H1 (cell line): ENCODE results near the gene CCR3. TPM values are rescaled to one million over a fixed set of nuclear protein-coding genes. Genes with fewer than 3 reads are reported as not detected.

Experiments used
- CTCF ChIA-PET: fragments of 300-600 bp; sonication (Branson Sonifier 250); formaldehyde crosslinking; loops from one replicate; lab custom pipeline; 2021; ENCODE audit not compliant: partially characterized antibody; lab: Charles Lee
- POLR2A ChIA-PET: fragments of 300-600 bp; sonication (Branson Sonifier 250); formaldehyde crosslinking; loops from one replicate; lab custom pipeline; 2021; ENCODE audit warnings: inconsistent platforms; ENCODE audit not compliant: partially characterized antibody; lab: Charles Lee
- DNase-seq, 2 experiments: peaks; one replicate each; pipeline versions ENCODE4 v3.0.0 to v3.0.0-alpha.2; 2010 to 2022; ENCODE audit warnings: low spot score in 2 of 2, low read depth in 1 of 2, mixed read lengths in 1 of 2
- FAIRE-seq: peaks from 2 replicates; lab custom pipeline; 2011; peaks lifted over from hg19 to GRCh38; lab: Jason Lieb, UNC
- H2AFZ ChIP-seq: 2 replicates; pipeline ENCODE4 v1.8.1; 2012; ENCODE audit warnings: low read length, inconsistent platforms
- H2AK5ac ChIP-seq: 2 replicates; pipeline ENCODE4 v1.6.1; 2013; ENCODE audit warnings: low read depth, low read length
- H2BK120ac ChIP-seq: replicated peaks from 2 replicates; pipeline ENCODE3; 2013; ENCODE audit warnings: low read depth, low read length, inconsistent platforms
- H2BK12ac ChIP-seq: 2 replicates; pipeline ENCODE4 v1.6.1; 2013; ENCODE audit warnings: low read depth, low read length
- H2BK15ac ChIP-seq: 2 replicates; pipeline ENCODE4 v1.6.1; 2013; ENCODE audit warnings: low read length
- H2BK20ac ChIP-seq: 2 replicates; pipeline ENCODE4 v1.6.1; 2013; ENCODE audit warnings: low read length
- H2BK5ac ChIP-seq: 2 replicates; pipeline ENCODE4 v1.6.1; 2013; ENCODE audit warnings: low read depth, low read length
- H3K14ac ChIP-seq: 2 replicates; pipeline ENCODE4 v1.6.1; 2013; ENCODE audit warnings: inconsistent platforms; ENCODE audit not compliant: insufficient read length
- H3K18ac ChIP-seq: 2 replicates; pipeline ENCODE4 v1.6.1; 2013; ENCODE audit warnings: low read length; ENCODE audit errors: extremely low read depth
- H3K23ac ChIP-seq: 2 replicates; pipeline ENCODE4 v1.6.1; 2013; ENCODE audit warnings: inconsistent platforms; ENCODE audit not compliant: insufficient read length
- H3K23me2 ChIP-seq: 2 replicates; pipeline ENCODE4 v1.6.1; 2013; ENCODE audit warnings: low read depth, low read length
- H3K27ac ChIP-seq: 2 replicates; pipeline ENCODE4 v1.6.1; 2011; ENCODE audit warnings: low read depth, low read length, inconsistent platforms
- H3K27me3 ChIP-seq, 4 experiments: replicated peaks in 1 of 4; 1 replicate in 1 of 4; 2 replicates in 3 of 4; pipeline versions ENCODE4 v1.6.1 to v1.8.1; 2011 to 2013; ENCODE audit warnings: low read length in 3 of 4, mild to moderate bottlenecking in 3 of 4, inconsistent platforms in 2 of 4, mixed read lengths in 2 of 4, moderate library complexity in 1 of 4; ENCODE audit not compliant: control insufficient read depth in 3 of 4, insufficient read depth in 3 of 4; ENCODE audit errors: extremely low read depth in 1 of 4
- H3K36me3 ChIP-seq, 4 experiments: 2 replicates each; pipeline versions ENCODE4 v1.6.1 to v1.8.1; 2011 to 2013; ENCODE audit warnings: mild to moderate bottlenecking in 4 of 4, low read length in 3 of 4, moderate library complexity in 2 of 4, control low read depth in 1 of 4, inconsistent platforms in 1 of 4; ENCODE audit not compliant: insufficient read depth in 4 of 4, control insufficient read depth in 2 of 4
- H3K4ac ChIP-seq: replicated peaks from 2 replicates; pipeline ENCODE3; 2013; ENCODE audit warnings: low read length, low read depth, mixed read lengths, inconsistent platforms; ENCODE audit not compliant: insufficient read length
- H3K4me1 ChIP-seq, 4 experiments: replicated peaks in 1 of 4; 1 replicate in 1 of 4; 2 replicates in 3 of 4; pipeline versions ENCODE4 v1.6.1 to v1.8.1; 2011 to 2013; ENCODE audit warnings: low read length in 3 of 4, inconsistent platforms in 2 of 4, mixed read lengths in 1 of 4; ENCODE audit not compliant: insufficient read depth in 4 of 4, control insufficient read depth in 3 of 4
- H3K4me2 ChIP-seq, 2 experiments: 2 replicates each; pipeline versions ENCODE4 v1.6.1 to v1.8.1; 2011 to 2013; ENCODE audit warnings: low read depth in 2 of 2, low read length in 2 of 2, control low read depth in 1 of 2, inconsistent platforms in 1 of 2, mild to moderate bottlenecking in 1 of 2; ENCODE audit not compliant: insufficient read depth in 1 of 2
- H3K4me3 ChIP-seq, 4 experiments: fragments of 200-600, 300-600 bp in 1 of 4; sonication (generic), shearing (Covaris generic), sonication (Bioruptor Twin) in 1 of 4; 2 replicates each; pipeline versions ENCODE4 v1.5.1 to v1.8.1; 2011 to 2016; ENCODE audit warnings: low read length in 4 of 4, low read depth in 3 of 4, control low read depth in 2 of 4, inconsistent platforms in 2 of 4, mild to moderate bottlenecking in 2 of 4, mixed read lengths in 1 of 4, moderate library complexity in 1 of 4; ENCODE audit not compliant: insufficient read depth in 2 of 4; ENCODE audit errors: extremely low read depth in 1 of 4
- H3K56ac ChIP-seq: replicated peaks from 2 replicates; pipeline ENCODE3; 2013; ENCODE audit warnings: low read depth, mild to moderate bottlenecking, mixed read lengths, low read length, inconsistent platforms; ENCODE audit not compliant: insufficient read length
- H3K79me1 ChIP-seq: 2 replicates; pipeline ENCODE4 v1.6.1; 2013; ENCODE audit warnings: low read depth, low read length, control low read depth
- H3K79me2 ChIP-seq, 2 experiments: 2 replicates each; pipeline versions ENCODE4 v1.6.1 to v1.8.1; 2012 to 2013; ENCODE audit warnings: low read length in 2 of 2, mild to moderate bottlenecking in 2 of 2, inconsistent platforms in 1 of 2; ENCODE audit not compliant: insufficient read depth in 2 of 2, control insufficient read depth in 1 of 2
- H3K9ac ChIP-seq, 4 experiments: replicated peaks in 1 of 4; 1 replicate in 1 of 4; 2 replicates in 3 of 4; pipeline versions ENCODE4 v1.6.1 to v1.8.1; 2011 to 2013; ENCODE audit warnings: low read depth in 3 of 4, low read length in 3 of 4, control low read depth in 2 of 4, mild to moderate bottlenecking in 2 of 4, moderate library complexity in 2 of 4, inconsistent platforms in 1 of 4; ENCODE audit errors: extremely low read depth in 1 of 4
- H3K9me3 ChIP-seq, 2 experiments: 2 replicates each; pipeline versions ENCODE4 v1.6.1 to v1.8.1; 2012 to 2013; ENCODE audit warnings: mild to moderate bottlenecking in 2 of 2, moderate library complexity in 2 of 2, control low read depth in 1 of 2, inconsistent platforms in 1 of 2, low read depth in 1 of 2, low read length in 1 of 2, mixed read lengths in 1 of 2; ENCODE audit not compliant: insufficient read depth in 2 of 2
- H4K20me1 ChIP-seq, 2 experiments: replicated peaks in 1 of 2; 2 replicates each; pipeline versions ENCODE3 to v1.8.1; 2011 to 2013; ENCODE audit warnings: inconsistent platforms in 2 of 2, low read length in 2 of 2, mild to moderate bottlenecking in 1 of 2; ENCODE audit not compliant: insufficient read depth in 2 of 2, control insufficient read depth in 1 of 2
- H4K5ac ChIP-seq: 2 replicates; pipeline ENCODE4 v1.6.1; 2013; ENCODE audit warnings: low read length, low read depth, mixed read lengths, inconsistent platforms; ENCODE audit not compliant: insufficient read length
- H4K8ac ChIP-seq: 2 replicates; pipeline ENCODE4 v1.8.0; 2013; ENCODE audit warnings: mild to moderate bottlenecking, moderate library complexity, low read length, inconsistent platforms; ENCODE audit not compliant: insufficient read depth; ENCODE audit errors: extremely low read depth
- H4K91ac ChIP-seq: replicated peaks from 2 replicates; pipeline ENCODE3; 2013; ENCODE audit warnings: low read length, mixed read lengths, inconsistent platforms; ENCODE audit not compliant: insufficient read length
- BACH1 ChIP-seq: IDR thresholded peaks from 2 replicates; pipeline ENCODE4 v1.6.1; 2012; ENCODE audit warnings: low read length, improper control_type of control experiment
- BRCA1 ChIP-seq: IDR thresholded peaks from 2 replicates; pipeline ENCODE4 v1.6.1; 2012; ENCODE audit warnings: low read depth, low read length, improper control_type of control experiment
- CHD2 ChIP-seq: IDR thresholded peaks from 2 replicates; pipeline ENCODE4 v1.6.1; 2012; ENCODE audit warnings: low read length, improper control_type of control experiment
- GTF2F1 ChIP-seq: IDR thresholded peaks from 2 replicates; pipeline ENCODE4 v1.6.1; 2012; ENCODE audit warnings: low read depth, low read length, improper control_type of control experiment, borderline replicate concordance
- MAFK ChIP-seq: IDR thresholded peaks from 2 replicates; pipeline ENCODE4 v1.6.1; 2012; ENCODE audit warnings: low read depth, mild to moderate bottlenecking, improper control_type of control experiment, low read length
- MAX ChIP-seq: IDR thresholded peaks from 2 replicates; pipeline ENCODE4 v1.6.1; 2012; ENCODE audit warnings: inconsistent platforms
- NRF1 ChIP-seq: IDR thresholded peaks from 2 replicates; pipeline ENCODE4 v1.6.1; 2011; ENCODE audit warnings: mild to moderate bottlenecking, low read depth, low read length, improper control_type of control experiment
- SP2 ChIP-seq: IDR thresholded peaks from 2 replicates; pipeline ENCODE4 v1.6.1; 2012; ENCODE audit warnings: mild to moderate bottlenecking, low read length, inconsistent platforms
- TEAD4 ChIP-seq: IDR thresholded peaks from 2 replicates; pipeline ENCODE4 v1.6.1; 2012; ENCODE audit warnings: low read depth, low read length, inconsistent platforms, mixed read lengths
- ZNF274 ChIP-seq: IDR thresholded peaks from 2 replicates; pipeline ENCODE4 v1.7.0; 2012; ENCODE audit warnings: low read length, borderline replicate concordance; ENCODE audit errors: extremely low read depth
- whole genome bisulfite sequencing, 2 experiments: shearing (Covaris generic) in 1 of 2; methylation state at CpG; one replicate each; pipeline versions ENCODE4 v1.1.6 to v1.1.7; 2013 to 2015; ENCODE audit warnings: low lambda C conversion rate in 2 of 2, mixed read lengths in 2 of 2, inconsistent platforms in 1 of 2, low coverage in 1 of 2, missing lambda C conversion rate in 1 of 2; ENCODE audit not compliant: insufficient replicate concordance in 2 of 2, insufficient coverage in 1 of 2, insufficient read length in 1 of 2; ENCODE audit errors: extremely low coverage in 1 of 2, missing lambda C conversion rate in 1 of 2; 5-methylcytosine and 5-hydroxymethylcytosine counted together
- polyA plus RNA-seq, 7 experiments: library from polyadenylated mRNA; depleted of rRNA in 3 of 7; stranded (reverse) in 5 of 7; unstranded in 2 of 7; fragments of >200 nt in 5 of 7; fragments of 200-250 nt in 2 of 7; gene quantifications; 1 replicate in 5 of 7; 2 replicates in 1 of 7; 4 replicates in 1 of 7; pipeline versions ENCODE4 v1.2.1 to v1.2.3, GENCODE V29; 2011 to 2013; ENCODE audit warnings: missing spikeins in 2 of 7, mixed read lengths in 2 of 7
- total RNA-seq: library from RNA; stranded (reverse); fragmentation: NEBNext Ultra II Directional; extraction: Animal tissue kit (Norgen Biotek cat#: 25700); gene quantifications from 2 replicates; pipeline ENCODE4 v1.2.1, GENCODE V29; 2021

Gene CCR3
- total and polyA plus RNA-seq, 2 of the 8 experiments (the other 6 are each of a cell fraction or from before 2014, with no cell fraction given): not detected

- 82% methylated on average over 4 of the region's 4 CpGs; no CpG with 5 or more reads in 1 of the 2 experiments for WGBS, 2 experiments
- Histone ChIP-seq H3K79me2 (no peaks in the 10 kb centered on the region), H3K36me3 (no peaks in the 10 kb centered on the region), H2BK12ac (no peak overlapping the region), H2AK5ac (no peak overlapping the region), H2BK5ac (no peak overlapping the region), H2AFZ (no peak overlapping the region), H3K4ac (no peak overlapping the region), H3K18ac (no peak overlapping the region), H3K9me3 (no peaks in the 10 kb centered on the region), H2BK15ac (no peak overlapping the region), H4K5ac (no peak overlapping the region), H3K9ac (no peak overlapping the region), H3K4me1 (peaks cover 0 to 2% (median 0%) of the 10 kb centered on the region in 4 experiments; a peak in 2 of 7 replicates), H3K14ac (no peak overlapping the region), H3K4me3 (no peak overlapping the region), H3K79me1 (no peaks in the 10 kb centered on the region), H3K56ac (no peak overlapping the region), H3K27me3 (no peaks in the 10 kb centered on the region), H4K20me1 (no peaks in the 10 kb centered on the region), H3K23me2 (no peaks in the 10 kb centered on the region), H4K8ac (no peak overlapping the region), H3K27ac (no peak overlapping the region), H2BK120ac (no peak overlapping the region), H3K4me2 (no peak overlapping the region), H2BK20ac (no peak overlapping the region), H4K91ac (no peak overlapping the region), H3K23ac (no peak overlapping the region)
- FAIRE-seq: no peak
- DNase-seq: no peak
- TF ChIP-seq NRF1 (no peak), MAFK (no peak), SP2 (no peak), GTF2F1 (no peak), BRCA1 (no peak), ZNF274 (no peak), BACH1 (no peak), CHD2 (no peak), TEAD4 (no peak), MAX (no peak)
- ChIA-PET POLR2A (interaction anchor here (0.7 kb wide), 1 partner anchor 910 kb away, joined by 3 read pairs; no protein-coding TSS in a partner anchor), CTCF (interaction anchor here (1.2 to 2.6 kb wide), 2 partner anchors 12 kb away, joined by 3 to 11 read pairs; no protein-coding TSS in a partner anchor)
These were observed 39.7 kb upstream of the CCR3 start for GRCh38 chr3:46202535-46202934.
